ENCODE measurements around the gene CEP76.
A peak's percentile ranks its signal among the peaks of the same experiment; 100 is the strongest.

CEP76 gene

DNA sequence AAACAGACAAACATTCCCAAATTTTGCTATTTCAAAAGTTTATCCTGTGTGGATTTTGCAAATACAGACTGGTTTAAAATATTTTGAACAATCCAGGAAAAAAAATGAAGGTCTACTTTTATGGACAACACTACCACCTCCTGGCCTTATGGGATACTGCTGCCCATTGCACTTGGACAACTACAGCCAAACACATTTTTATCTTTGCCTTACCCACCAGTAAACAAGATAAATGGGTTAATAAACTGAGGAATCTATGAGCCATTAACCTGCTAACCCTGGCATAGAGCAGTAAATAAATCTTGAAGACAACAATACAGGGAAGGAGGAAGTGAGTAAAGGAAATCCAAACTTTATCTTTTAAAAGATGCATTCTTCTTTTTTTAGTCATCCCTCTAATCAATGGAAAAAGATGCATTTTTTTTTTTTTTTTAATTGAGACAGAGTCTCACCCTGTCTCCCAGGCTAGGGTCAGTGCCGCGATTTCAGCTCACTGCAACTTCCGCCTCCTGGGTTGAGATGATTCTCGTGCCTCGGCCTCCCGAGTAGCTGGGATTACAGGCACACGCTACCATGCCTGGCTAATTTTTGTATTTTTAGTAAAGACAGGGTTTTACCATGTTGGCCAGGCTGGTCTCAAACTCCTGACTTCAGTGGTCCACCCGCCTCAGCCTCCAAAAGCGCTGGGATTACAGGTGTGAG, 42.5 kb downstream of the CEP76 start:
- Histone ChIP-seq H3K4me3 (IDR thresholded peaks at IDR 0.05; ENCODE audit: insufficient read depth, low read depth, low read length) (no peak overlapping the region), H3K79me2 (ENCODE audit: insufficient read depth, low read depth) (peaks cover 12% of the 10 kb centered on the region; the same call in 1 of the 2 replicates), H3K36me3 (ENCODE audit: insufficient read depth) (no peaks in the 10 kb centered on the region), H2AFZ (ENCODE audit: low read depth) (no peak overlapping the region), H3K27me3 (ENCODE audit: insufficient read depth, low read depth) (no peaks in the 10 kb centered on the region), H3K4me1 (ENCODE audit: low read depth, poor library complexity, severe bottlenecking) (peaks cover 30% of the 10 kb centered on the region), H3K9ac (no peak overlapping the region), H3K27ac (no peak overlapping the region), H4K20me1 (ENCODE audit: insufficient read depth) (no peaks in the 10 kb centered on the region), H3K4me2 (no peak overlapping the region)
- peak; percentile 88 for TF ChIP-seq CTCF (conservative IDR thresholded peaks at IDR 0.05; ENCODE audit: low read depth, low read length)

DNA sequence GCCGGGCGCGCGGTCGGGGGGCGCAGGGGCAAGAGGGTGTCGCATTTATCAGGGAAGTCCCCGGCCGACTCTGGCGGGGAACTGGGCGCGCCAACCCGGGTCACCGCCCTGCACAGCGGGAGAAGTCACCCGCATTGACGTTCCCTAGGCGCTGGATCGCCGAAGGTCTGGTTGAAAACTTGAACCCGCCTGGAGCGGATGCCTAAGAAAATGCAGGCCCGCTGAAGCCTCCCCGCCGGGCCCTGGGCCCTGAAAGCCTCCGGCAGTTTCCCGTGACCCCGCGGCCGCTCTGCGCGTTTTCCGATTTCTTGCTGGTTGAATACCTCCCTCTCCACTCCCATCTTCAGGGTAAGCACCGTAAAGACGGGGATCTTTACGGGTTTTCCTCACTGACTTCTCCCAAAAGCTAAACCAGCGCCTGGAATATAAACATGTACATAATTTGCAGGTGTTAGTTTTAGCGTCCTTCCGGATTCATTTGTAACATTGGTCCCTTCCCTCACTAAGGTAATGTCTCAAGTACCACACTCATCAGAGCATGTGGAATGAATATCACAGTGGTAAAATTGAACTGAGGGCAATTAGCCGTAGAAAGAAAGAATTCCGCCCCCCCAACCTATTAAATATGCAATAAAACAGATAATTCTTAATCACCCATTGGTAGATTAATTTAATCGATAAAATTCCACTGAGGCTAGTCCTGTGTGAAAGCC, 43.9 kb downstream of the CEP76 start:
- peak overlapping the region; percentile 38; the same call in 1 of the 2 replicates for H2AFZ ChIP-seq (ENCODE audit: low read depth)
- H3K36me3 ChIP-seq (ENCODE audit: insufficient read depth): no peaks in the 10 kb centered on the region
- no peak overlapping the region for H3K4me2 ChIP-seq
- no peaks in the 10 kb centered on the region for H3K27me3 ChIP-seq (ENCODE audit: insufficient read depth, low read depth)
- TF ChIP-seq CTCF (conservative IDR thresholded peaks at IDR 0.05; ENCODE audit: low read depth, low read length): no peak
- no peaks in the 10 kb centered on the region for H4K20me1 ChIP-seq (ENCODE audit: insufficient read depth)
- no peak overlapping the region for H3K9ac ChIP-seq
- H3K4me1 ChIP-seq (ENCODE audit: low read depth, poor library complexity, severe bottlenecking): peaks cover 32% of the 10 kb centered on the region
- H3K4me3 ChIP-seq (IDR thresholded peaks at IDR 0.05; ENCODE audit: insufficient read depth, low read depth, low read length): no peak overlapping the region
- H3K79me2 ChIP-seq (ENCODE audit: insufficient read depth, low read depth): peaks cover 19% of the 10 kb centered on the region; the same call in 1 of the 2 replicates
- no peak overlapping the region for H3K27ac ChIP-seq

- Histone ChIP-seq H4K20me1 (ENCODE audit: insufficient read depth) (no peaks in the 10 kb centered on the region), H3K4me1 (ENCODE audit: low read depth, poor library complexity, severe bottlenecking) (peaks cover 32% of the 10 kb centered on the region), H3K27ac (no peak within 1 kb of the TSS), H3K36me3 (ENCODE audit: insufficient read depth) (no peaks in the 10 kb centered on the region), H3K27me3 (ENCODE audit: insufficient read depth, low read depth) (no peaks in the 10 kb centered on the region), H3K9ac (peak within 1 kb of the TSS; percentile 20; the same call in 1 of the 2 replicates), H3K4me3 (IDR thresholded peaks at IDR 0.05; ENCODE audit: insufficient read depth, low read depth, low read length) (no peak within 1 kb of the TSS), H3K4me2 (peak within 1 kb of the TSS; percentile 84), H3K79me2 (ENCODE audit: insufficient read depth, low read depth) (peaks cover 19% of the 10 kb centered on the region; the same call in 1 of the 2 replicates), H2AFZ (ENCODE audit: low read depth) (peak within 1 kb of the TSS; percentile 60)
- TF ChIP-seq CTCF (conservative IDR thresholded peaks at IDR 0.05; ENCODE audit: low read depth, low read length): no peak
Observed at GRCh38 chr18:12657684-12658425, 44.7 kb downstream of the CEP76 start, which contains the start of gene SPIRE1. Gene SPIRE1, minus strand, starts transcription at chr18:12658107. Its CDS starts 241 bp downstream, at chr18:12657866.

- no peaks in the 10 kb centered on the region for H3K27me3 ChIP-seq (ENCODE audit: insufficient read depth, low read depth)
- no peaks in the 10 kb centered on the region for H4K20me1 ChIP-seq (ENCODE audit: insufficient read depth)
- no peak overlapping the region for H3K27ac ChIP-seq
- H3K4me3 ChIP-seq (IDR thresholded peaks at IDR 0.05; ENCODE audit: insufficient read depth, low read depth, low read length): no peak overlapping the region
- H3K79me2 ChIP-seq (ENCODE audit: insufficient read depth, low read depth): peaks cover 22% of the 10 kb centered on the region; the same call in 1 of the 2 replicates
- H3K36me3 ChIP-seq (ENCODE audit: insufficient read depth): no peaks in the 10 kb centered on the region
- peaks cover 35% of the 10 kb centered on the region for H3K4me1 ChIP-seq (ENCODE audit: low read depth, poor library complexity, severe bottlenecking)
- TF ChIP-seq CTCF (conservative IDR thresholded peaks at IDR 0.05; ENCODE audit: low read depth, low read length): no peak
- H2AFZ ChIP-seq (ENCODE audit: low read depth): peak overlapping the region; percentile 60
- H3K4me2 ChIP-seq: peak overlapping the region; percentile 84
- H3K9ac ChIP-seq: peak overlapping the region; percentile 20; the same call in 1 of the 2 replicates
Observed at GRCh38 chr18:12656938-12657683, 45.4 kb downstream of the CEP76 start.

Measured in KMS-11 (cell line).